CD4-positive, CD25-positive, alpha-beta regulatory T cell (primary cell): ENCODE results near the gene RAP1B. TPM values are rescaled to one million over a fixed set of nuclear protein-coding genes. Genes with fewer than 3 reads are reported as not detected.

Experiments
- ATAC-seq, 2 donors: fragments of 150-1000 bp; cut with Tn5 transposase; one replicate each; pipeline ENCODE4 v1.10.0; 2021; ENCODE audit warnings: low read depth in 2 of 2, moderate number of reproducible peaks in 2 of 2, moderate library complexity in 1 of 2
- DNase-seq, 3 donors: peaks; one replicate each; pipeline versions ENCODE4 v3.0.0 to v3.0.0-alpha.2; 2012 to 2022; ENCODE audit warnings: mixed read lengths in 1 of 3
- H3K27ac ChIP-seq: one replicate; pipeline ENCODE4 v1.7.0; 2013; ENCODE audit warnings: mild to moderate bottlenecking, low read length; ENCODE audit not compliant: insufficient read depth, poor library complexity, severe bottlenecking
- H3K27me3 ChIP-seq: one replicate; pipeline ENCODE4 v1.7.0; 2013; ENCODE audit warnings: low read length; ENCODE audit not compliant: control insufficient read depth, insufficient read depth
- H3K36me3 ChIP-seq: one replicate; pipeline ENCODE4 v1.7.0; 2013; ENCODE audit warnings: mild to moderate bottlenecking, low read length, moderate library complexity; ENCODE audit not compliant: control insufficient read depth, insufficient read depth
- H3K4me1 ChIP-seq: 2 replicates; pipeline ENCODE4 v1.7.0; 2013; ENCODE audit warnings: mild to moderate bottlenecking, low read length; ENCODE audit not compliant: insufficient read depth, control insufficient read depth, poor library complexity, severe bottlenecking
- H3K4me3 ChIP-seq: one replicate; pipeline ENCODE4 v1.7.0; 2013; ENCODE audit warnings: low read depth, mild to moderate bottlenecking, low read length, moderate library complexity
- H3K9me3 ChIP-seq, 2 experiments: 1 replicate in 1 of 2; 2 replicates in 1 of 2; pipeline ENCODE4 v1.7.0; 2013; ENCODE audit warnings: low read length in 2 of 2, mild to moderate bottlenecking in 1 of 2, moderate library complexity in 1 of 2; ENCODE audit not compliant: control insufficient read depth in 2 of 2
- H3K27ac Mint-ChIP-seq, 3 donors: one replicate each; pipeline ENCODE4 v1.8.0; 2020 to 2022; ENCODE audit warnings: mild to moderate bottlenecking in 3 of 3, mixed read lengths in 3 of 3, moderate library complexity in 2 of 3
- H3K27me3 Mint-ChIP-seq: one replicate; pipeline ENCODE4 v1.8.0; 2022; ENCODE audit warnings: mild to moderate bottlenecking, mixed read lengths
- H3K36me3 Mint-ChIP-seq: one replicate; pipeline ENCODE4 v1.8.0; 2020; ENCODE audit warnings: mixed read lengths
- H3K4me1 Mint-ChIP-seq, 4 donors: one replicate each; pipeline ENCODE4 v1.8.0; 2020 to 2022; ENCODE audit warnings: mixed read lengths in 4 of 4, mild to moderate bottlenecking in 1 of 4
- H3K4me3 Mint-ChIP-seq, 4 donors: one replicate each; pipeline ENCODE4 v1.8.0; 2020 to 2022; ENCODE audit warnings: mild to moderate bottlenecking in 4 of 4, mixed read lengths in 4 of 4, moderate library complexity in 3 of 4
- H3K9me3 Mint-ChIP-seq, 7 donors: one replicate each; pipeline ENCODE4 v1.8.0; 2020 to 2022; ENCODE audit warnings: mixed read lengths in 7 of 7, mild to moderate bottlenecking in 3 of 7, moderate library complexity in 2 of 7
- polyA plus RNA-seq, 4 donors: library from polyadenylated mRNA; unstranded; fragments of 300-500 nt; fragmentation: Illumina TruSeq; gene quantifications; one replicate each; pipeline ENCODE4 v1.2.3, GENCODE V29; 2021
- total RNA-seq: library from RNA; stranded (reverse); gene quantifications from one replicate; pipeline ENCODE4 v1.2.3, GENCODE V29; 2022

RAP1B gene
- total and polyA plus RNA-seq, 5 donors from 2014 or later, result 290 to 465 (median 405) TPM

GRCh38 chr12:68611806-68612160 lies 1.1 kb downstream of the RAP1B start:
- H3K9me3 ChIP-seq, result no peaks in the 10 kb centered on the region
- ATAC-seq, result no peak
- peaks cover 6% of the 10 kb centered on the region for H3K36me3 ChIP-seq
- peaks cover 13% of the 10 kb centered on the region for H3K36me3 Mint-ChIP-seq
- H3K9me3 Mint-ChIP-seq, result peaks cover 0 to 1% (median 0%) of the 10 kb centered on the region in 7 donors
- no peaks in the 10 kb centered on the region for H3K27me3 ChIP-seq
- H3K4me3 Mint-ChIP-seq, result peak overlapping the region; percentile 90 to 98 (median 94)
- peak overlapping the region; percentile 91 for H3K27ac ChIP-seq
- peak overlapping the region; percentile 96 to 98 (median 97) for H3K27ac Mint-ChIP-seq
- H3K27me3 Mint-ChIP-seq, result no peaks in the 10 kb centered on the region
- peaks cover 58% of the 10 kb centered on the region for H3K4me1 ChIP-seq
- no peak for DNase-seq
- H3K4me3 ChIP-seq, result peak overlapping the region; percentile 93
- H3K4me1 Mint-ChIP-seq, result peaks cover 31 to 52% (median 39%) of the 10 kb centered on the region in 4 donors

DNA sequence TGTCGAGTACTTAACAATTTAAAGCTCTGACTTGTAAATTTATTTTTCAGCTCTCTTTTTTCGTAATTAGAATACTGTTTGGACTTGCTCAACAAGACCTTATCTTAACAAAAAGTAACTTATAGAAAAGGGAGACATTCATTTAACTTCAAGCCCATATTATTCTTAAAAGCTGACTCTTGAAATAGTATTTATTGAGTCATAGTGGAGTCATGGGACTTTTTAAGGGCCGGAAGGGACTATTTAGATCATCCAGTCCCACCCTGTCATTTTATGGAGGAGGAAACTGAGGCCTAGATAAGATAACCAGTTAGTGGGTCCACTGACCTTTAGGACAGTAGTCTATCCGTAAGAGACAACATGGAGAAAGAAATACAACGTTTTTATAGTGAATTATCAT lies 1.5 kb downstream of the RAP1B start:
- peaks cover 33 to 55% (median 41%) of the 10 kb centered on the region in 4 donors for H3K4me1 Mint-ChIP-seq
- DNase-seq (peak in 1 of 3 donors; percentile 34), ATAC-seq (no peak)

DNA sequence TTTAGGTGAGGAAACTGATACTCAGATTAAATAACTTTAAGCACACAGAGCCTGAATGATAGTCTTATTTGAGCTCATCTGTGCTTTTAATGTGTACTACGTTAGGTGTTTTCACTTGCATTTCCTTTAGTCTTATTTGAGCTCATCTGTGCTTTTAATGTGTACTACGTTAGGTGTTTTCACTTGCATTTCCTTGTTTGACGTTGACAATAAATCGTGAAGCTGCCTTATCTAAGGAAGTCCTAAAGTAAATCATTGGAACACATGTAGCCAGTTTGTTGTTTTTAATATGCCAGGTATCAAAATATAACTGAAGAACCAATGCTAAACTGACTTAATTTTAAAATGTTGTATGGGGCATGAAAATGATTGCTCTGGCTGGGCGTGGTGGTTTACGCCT lies 2.0 kb downstream of the RAP1B start:
- peaks cover 0 to 1% (median 0%) of the 10 kb centered on the region in 7 donors for H3K9me3 Mint-ChIP-seq
- peak overlapping the region; percentile 90 to 98 (median 94) for H3K4me3 Mint-ChIP-seq
- Histone ChIP-seq H3K36me3 (peaks cover 7% of the 10 kb centered on the region), H3K4me1 (peaks cover 66% of the 10 kb centered on the region), H3K4me3 (peak overlapping the region; percentile 93), H3K27ac (peak overlapping the region; percentile 91), H3K9me3 (no peaks in the 10 kb centered on the region), H3K27me3 (no peaks in the 10 kb centered on the region)
- H3K27ac Mint-ChIP-seq, result peak overlapping the region; percentile 96 to 98 (median 97)
- ATAC-seq, result no peak
- H3K36me3 Mint-ChIP-seq, result peaks cover 13% of the 10 kb centered on the region
- H3K27me3 Mint-ChIP-seq, result no peaks in the 10 kb centered on the region
- peaks cover 34 to 59% (median 44%) of the 10 kb centered on the region in 4 donors for H3K4me1 Mint-ChIP-seq
- DNase-seq, result peak in 2 of 3 donors; percentile 52 to 56

More for the DNA sequence above, 1.5 kb downstream of the RAP1B start:
- H3K9me3 Mint-ChIP-seq, result peaks cover 0 to 1% (median 0%) of the 10 kb centered on the region in 7 donors
- peak overlapping the region; percentile 96 to 98 (median 97) for H3K27ac Mint-ChIP-seq
- H3K4me3 ChIP-seq, result peak overlapping the region; percentile 93
- peak overlapping the region; percentile 90 to 98 (median 94) for H3K4me3 Mint-ChIP-seq
- peaks cover 13% of the 10 kb centered on the region for H3K36me3 Mint-ChIP-seq
- no peaks in the 10 kb centered on the region for H3K9me3 ChIP-seq
- H3K36me3 ChIP-seq, result peaks cover 7% of the 10 kb centered on the region
- H3K27me3 ChIP-seq, result no peaks in the 10 kb centered on the region
- peak overlapping the region; percentile 91 for H3K27ac ChIP-seq
- no peaks in the 10 kb centered on the region for H3K27me3 Mint-ChIP-seq
- peaks cover 62% of the 10 kb centered on the region for H3K4me1 ChIP-seq

- no peaks in the 10 kb centered on the region for H3K9me3 ChIP-seq
- no peaks in the 10 kb centered on the region for H3K27me3 Mint-ChIP-seq
- peak overlapping the region; percentile 93 for H3K4me3 ChIP-seq
- H3K27ac Mint-ChIP-seq, result peak overlapping the region; percentile 96 to 98 (median 97)
- peak overlapping the region; percentile 90 to 98 (median 94) for H3K4me3 Mint-ChIP-seq
- ATAC-seq, result no peak
- no peaks in the 10 kb centered on the region for H3K27me3 ChIP-seq
- H3K4me1 ChIP-seq, result peaks cover 71% of the 10 kb centered on the region
- peaks cover 0 to 1% (median 0%) of the 10 kb centered on the region in 7 donors for H3K9me3 Mint-ChIP-seq
- peak overlapping the region; percentile 91 for H3K27ac ChIP-seq
- peak; percentile 26 to 62 (median 54) for DNase-seq
- H3K36me3 ChIP-seq, result peaks cover 7% of the 10 kb centered on the region
- peaks cover 16% of the 10 kb centered on the region for H3K36me3 Mint-ChIP-seq
- peaks cover 30 to 59% (median 45%) of the 10 kb centered on the region in 4 donors for H3K4me1 Mint-ChIP-seq
Measured at GRCh38 chr12:68613209-68613904, 2.7 kb downstream of the RAP1B start.

DNA sequence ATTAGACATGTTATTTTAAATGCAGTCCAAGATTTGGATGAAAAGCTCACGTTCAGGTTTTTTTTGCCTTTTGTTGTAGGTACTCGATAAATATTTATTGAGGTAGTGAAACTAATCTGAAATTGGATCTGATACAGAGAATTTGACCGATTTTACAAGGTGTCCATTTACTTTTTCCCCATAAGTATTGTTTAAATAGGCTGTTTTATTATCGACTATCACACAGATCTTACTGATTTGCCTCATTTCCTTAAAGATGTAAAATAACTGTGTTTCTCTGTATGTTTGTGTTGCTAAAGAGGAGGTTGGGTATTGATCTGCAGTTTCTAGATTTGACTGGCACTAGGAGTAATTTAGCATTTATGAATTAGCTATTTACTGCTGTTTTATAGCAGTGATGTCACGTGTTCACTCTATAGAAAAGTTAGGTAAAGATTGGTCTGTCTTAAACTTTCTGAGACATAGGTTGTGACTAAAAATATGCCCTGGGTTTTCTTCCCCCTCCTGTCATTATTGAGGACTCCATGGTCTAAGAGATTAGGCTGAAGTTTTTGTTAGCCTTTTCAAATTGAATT lies 3.5 kb downstream of the RAP1B start:
- Histone ChIP-seq H3K9me3 (no peaks in the 10 kb centered on the region), H3K36me3 (peaks cover 7% of the 10 kb centered on the region), H3K4me3 (peak overlapping the region; percentile 93), H3K27me3 (no peaks in the 10 kb centered on the region), H3K4me1 (peaks cover 77% of the 10 kb centered on the region), H3K27ac (peak overlapping the region; percentile 91)
- ATAC-seq (no peak), DNase-seq (peak in 1 of 3 donors; percentile 20)
- Mint-ChIP-seq H3K9me3 (peaks cover 0 to 1% (median 0%) of the 10 kb centered on the region in 7 donors), H3K36me3 (peaks cover 24% of the 10 kb centered on the region), H3K4me3 (peak overlapping the region; percentile 90 to 98 (median 94)), H3K4me1 (peaks cover 38 to 67% (median 53%) of the 10 kb centered on the region in 4 donors), H3K27me3 (no peaks in the 10 kb centered on the region), H3K27ac (peak overlapping the region; percentile 44 to 91 (median 70))

DNA sequence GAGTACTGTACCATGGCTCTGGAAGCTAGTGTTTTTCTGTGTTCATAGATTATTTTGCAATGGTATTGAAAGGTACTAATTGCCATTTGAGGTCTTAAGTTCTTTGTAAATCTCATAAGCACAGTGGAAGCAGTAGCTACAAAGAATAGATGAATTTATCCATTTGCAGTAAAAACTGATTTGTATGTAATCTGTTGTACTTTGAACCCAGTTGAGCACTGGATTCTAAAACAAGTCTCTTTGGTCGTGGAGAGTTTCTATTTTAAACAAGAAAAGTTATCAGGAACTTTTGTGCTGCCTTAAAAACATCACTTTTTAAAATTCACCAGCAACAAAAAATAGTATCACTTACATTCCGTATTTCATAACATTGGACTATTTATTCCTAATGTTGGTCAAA lies 4.1 kb downstream of the RAP1B start:
- Histone ChIP-seq H3K36me3 (peaks cover 7% of the 10 kb centered on the region), H3K4me1 (peaks cover 81% of the 10 kb centered on the region), H3K27me3 (no peaks in the 10 kb centered on the region), H3K27ac (peak overlapping the region; percentile 91), H3K9me3 (no peaks in the 10 kb centered on the region), H3K4me3 (peak overlapping the region; percentile 93)
- Mint-ChIP-seq H3K27ac (peak overlapping the region; percentile 44 to 70 (median 57)), H3K4me3 (peak overlapping the region; percentile 90 to 98 (median 94)), H3K4me1 (peaks cover 43 to 71% (median 57%) of the 10 kb centered on the region in 4 donors), H3K9me3 (peaks cover 0 to 1% (median 0%) of the 10 kb centered on the region in 7 donors), H3K36me3 (peaks cover 25% of the 10 kb centered on the region), H3K27me3 (no peaks in the 10 kb centered on the region)
- DNase-seq, result no peak
- ATAC-seq, result no peak

DNA sequence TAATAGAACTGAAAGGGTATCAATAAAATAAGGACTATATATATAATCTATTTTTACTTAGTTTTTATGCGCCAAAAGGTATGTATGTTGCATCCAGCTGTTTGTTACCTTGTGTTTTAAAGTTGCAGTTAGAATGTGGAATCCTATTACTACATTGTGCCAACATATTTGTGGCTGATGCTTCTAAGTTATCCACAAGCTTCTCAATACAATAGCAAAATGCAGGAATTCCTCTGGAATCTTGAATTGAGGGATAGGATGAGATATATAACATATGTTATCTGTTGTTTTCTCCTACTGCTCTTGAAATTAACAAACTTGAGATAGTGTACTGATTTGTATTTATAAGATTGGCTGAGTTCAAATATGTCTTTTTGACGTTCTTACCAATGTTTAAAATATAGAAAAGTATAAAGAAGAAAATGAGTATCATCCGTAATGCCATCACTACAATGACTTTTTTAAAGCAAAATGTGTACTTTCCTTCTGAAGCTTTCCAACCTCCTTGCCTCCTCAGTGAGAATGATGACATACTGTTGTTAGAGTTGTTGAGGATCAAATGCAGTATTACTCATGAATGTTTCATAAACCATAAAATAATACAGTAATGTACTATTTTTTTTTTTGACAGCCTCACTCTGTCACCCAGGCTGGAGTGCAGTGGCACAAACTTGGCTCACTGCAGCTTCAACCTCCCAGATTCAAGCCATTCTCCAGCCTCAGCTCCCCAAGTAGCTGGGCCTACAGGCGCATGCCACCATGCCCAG lies 6.6 kb downstream of the RAP1B start:
- Histone ChIP-seq H3K4me3 (peak overlapping the region; percentile 64), H3K9me3 (no peaks in the 10 kb centered on the region), H3K27me3 (no peaks in the 10 kb centered on the region), H3K36me3 (peaks cover 7% of the 10 kb centered on the region), H3K27ac (no peak overlapping the region), H3K4me1 (peaks cover 94% of the 10 kb centered on the region)
- H3K36me3 Mint-ChIP-seq, result peaks cover 25% of the 10 kb centered on the region
- ATAC-seq (no peak), DNase-seq (no peak)
- no peaks in the 10 kb centered on the region for H3K27me3 Mint-ChIP-seq
- peaks cover 54 to 89% (median 74%) of the 10 kb centered on the region in 4 donors for H3K4me1 Mint-ChIP-seq
- peak overlapping the region; percentile 31 to 81 (median 48) for H3K4me3 Mint-ChIP-seq
- no peak overlapping the region for H3K27ac Mint-ChIP-seq
- H3K9me3 Mint-ChIP-seq, result peaks cover 0 to 1% (median 0%) of the 10 kb centered on the region in 7 donors
